ENCODE measurements around the gene RTBDN.

Gene RTBDN

GRCh38 chr19:12834566-12834943 is at the start of gene RTBDN:
Gene RTBDN (minus strand): TSS chr19:12834579. CDS start chr19:12829979, 4,600 bp downstream.
- DNase-seq, result no peak

DNA sequence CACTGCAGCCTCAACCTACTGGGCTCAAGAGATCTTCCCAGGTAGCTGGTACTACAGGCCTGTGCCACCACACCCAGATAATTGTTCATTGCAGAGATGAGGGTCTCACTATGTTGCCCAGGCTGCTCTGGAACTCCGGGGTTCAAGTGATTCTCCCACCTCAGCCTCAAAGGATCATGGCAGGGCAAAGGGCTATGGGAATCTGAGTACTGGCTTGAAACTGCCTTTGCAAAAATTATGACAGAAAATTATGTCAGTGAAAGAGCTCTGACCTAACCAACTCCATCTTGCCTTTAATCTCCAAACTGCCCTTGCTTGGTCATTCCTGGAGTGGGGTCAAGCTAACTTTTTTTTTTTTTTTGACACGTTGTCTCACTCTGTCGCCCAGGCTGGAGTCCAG is 48.2 kb upstream of the RTBDN start:
- no peak for DNase-seq

- DNase-seq, result peak; percentile 99
Measured at GRCh38 chr19:12881172-12881808, 46.9 kb upstream of the RTBDN start, which contains the start of gene DNASE2. Gene DNASE2 (minus strand): TSS chr19:12881449. CDS start chr19:12881375, 74 bp downstream.

DNA sequence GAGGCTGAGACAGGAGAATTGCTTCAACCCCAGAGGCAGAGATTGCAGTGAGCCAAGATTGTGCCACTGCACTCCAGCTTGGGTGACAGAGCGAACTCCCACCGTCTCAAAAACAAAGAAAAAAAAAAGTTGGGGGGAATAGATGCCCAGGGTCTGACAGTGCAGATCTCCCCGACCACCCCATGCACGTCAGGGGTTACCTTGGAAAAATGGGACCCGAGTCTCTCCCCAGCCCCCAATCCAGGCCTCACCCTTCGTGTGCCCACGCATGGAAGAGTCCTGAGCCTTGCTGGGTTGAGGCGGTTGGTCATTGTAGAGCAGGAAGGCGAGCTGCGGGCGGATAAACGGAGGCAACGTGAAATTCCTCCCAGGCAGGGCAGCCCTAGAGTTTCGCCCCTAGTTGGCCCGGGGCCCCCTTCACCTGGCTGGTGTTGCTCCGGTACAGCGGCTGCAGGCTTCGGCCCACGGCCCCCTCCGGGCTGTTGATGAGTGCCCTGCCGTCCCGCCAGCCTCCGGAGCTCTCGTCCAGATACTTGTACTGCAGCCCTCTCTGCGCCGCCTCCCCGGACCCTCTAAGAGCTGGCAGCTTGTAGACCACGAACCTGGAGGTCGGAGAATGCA is 46.3 kb upstream of the RTBDN start:
- DNase-seq, result peak; percentile 34

DNA sequence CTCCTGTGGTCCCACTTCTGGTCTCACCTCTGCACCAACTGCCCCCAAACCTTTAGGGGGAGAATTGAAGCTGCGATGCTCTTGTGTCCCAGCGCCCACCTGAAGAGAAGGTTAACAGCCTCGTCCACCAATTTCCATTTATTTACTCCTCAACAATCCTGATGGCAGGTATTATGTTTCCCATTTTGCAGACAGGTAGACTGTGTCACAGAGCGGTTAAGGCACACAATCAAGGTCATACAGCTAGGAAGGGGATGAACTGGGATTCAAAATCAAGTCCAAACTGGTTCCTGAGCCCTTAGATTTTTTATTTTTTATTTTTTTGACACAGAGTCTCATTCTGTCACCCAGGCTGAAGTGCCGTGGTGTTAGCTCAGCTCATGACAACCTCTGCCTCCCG is 40.7 kb upstream of the RTBDN start:
- no peak for DNase-seq

DNA sequence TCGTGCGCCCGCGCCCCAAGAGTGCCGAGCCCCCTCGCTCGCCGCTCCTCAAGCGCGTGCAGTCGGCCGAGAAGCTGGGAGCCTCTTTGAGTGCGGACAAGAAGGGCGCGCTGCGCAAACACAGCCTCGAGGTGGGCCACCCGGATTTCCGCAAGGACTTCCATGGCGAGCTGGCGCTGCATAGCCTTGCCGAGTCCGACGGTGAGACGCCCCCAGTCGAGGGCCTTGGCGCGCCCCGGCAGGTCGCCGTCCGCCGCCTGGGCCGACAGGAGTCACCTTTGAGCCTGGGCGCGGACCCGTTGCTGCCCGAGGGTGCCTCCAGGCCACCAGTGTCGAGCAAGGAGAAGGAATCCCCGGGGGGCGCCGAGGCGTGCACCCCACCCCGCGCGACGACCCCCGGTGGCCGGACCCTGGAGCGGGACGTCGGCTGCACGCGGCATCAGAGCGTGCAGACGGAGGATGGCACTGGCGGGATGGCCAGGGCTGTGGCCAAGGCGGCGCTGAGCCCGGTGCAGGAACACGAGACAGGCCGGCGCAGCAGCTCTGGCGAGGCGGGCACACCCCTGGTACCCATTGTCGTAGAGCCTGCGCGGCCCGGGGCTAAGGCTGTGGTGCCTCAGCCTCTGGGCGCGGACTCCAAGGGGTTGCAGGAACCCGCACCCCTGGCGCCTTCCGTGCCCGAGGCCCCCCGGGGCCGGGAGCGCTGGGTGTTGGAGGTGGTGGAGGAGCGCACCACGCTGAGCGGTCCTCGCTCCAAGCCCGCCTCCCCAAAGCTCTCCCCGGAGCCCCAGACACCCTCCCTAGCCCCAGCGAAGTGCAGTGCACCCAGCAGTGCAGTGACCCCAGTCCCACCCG is 39.7 kb upstream of the RTBDN start:
- no peak for DNase-seq

GRCh38 chr19:12872941-12873890 is 38.8 kb upstream of the RTBDN start:
- DNase-seq, result peak; percentile 53

- peak; percentile 30 for DNase-seq
Measured at GRCh38 chr19:12872255-12872654, 37.9 kb upstream of the RTBDN start.

- no peak for DNase-seq
Measured at GRCh38 chr19:12871681-12872080, 37.3 kb upstream of the RTBDN start.

DNA sequence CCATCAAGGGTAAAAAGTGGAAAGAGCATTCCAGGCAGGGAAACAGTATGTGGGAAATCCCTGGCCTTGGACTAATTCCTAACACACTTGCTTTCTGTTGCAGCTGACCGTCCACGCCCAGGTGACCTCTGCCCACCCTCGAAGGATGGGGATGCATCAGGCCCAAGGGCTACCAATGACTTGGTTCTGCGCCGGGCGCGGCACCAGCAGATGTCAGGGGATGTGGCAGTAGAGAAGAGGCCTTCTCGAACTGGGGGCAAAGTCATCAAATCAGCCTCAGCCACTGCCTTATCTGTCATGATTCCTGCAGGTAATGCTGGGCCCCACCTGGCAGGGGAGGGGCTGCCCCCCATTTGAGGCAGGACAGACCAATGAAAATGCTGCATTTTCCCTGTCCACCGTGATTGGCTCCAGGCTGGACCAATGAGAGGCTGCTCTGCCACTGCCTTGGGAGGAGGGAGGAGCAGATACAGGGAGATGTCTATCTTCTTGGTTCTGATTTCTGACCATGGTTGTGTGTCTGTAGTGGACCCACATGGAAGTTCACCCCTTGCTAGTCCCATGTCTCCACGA is 34.2 kb upstream of the RTBDN start:
- peak; percentile 29 for DNase-seq

DNA sequence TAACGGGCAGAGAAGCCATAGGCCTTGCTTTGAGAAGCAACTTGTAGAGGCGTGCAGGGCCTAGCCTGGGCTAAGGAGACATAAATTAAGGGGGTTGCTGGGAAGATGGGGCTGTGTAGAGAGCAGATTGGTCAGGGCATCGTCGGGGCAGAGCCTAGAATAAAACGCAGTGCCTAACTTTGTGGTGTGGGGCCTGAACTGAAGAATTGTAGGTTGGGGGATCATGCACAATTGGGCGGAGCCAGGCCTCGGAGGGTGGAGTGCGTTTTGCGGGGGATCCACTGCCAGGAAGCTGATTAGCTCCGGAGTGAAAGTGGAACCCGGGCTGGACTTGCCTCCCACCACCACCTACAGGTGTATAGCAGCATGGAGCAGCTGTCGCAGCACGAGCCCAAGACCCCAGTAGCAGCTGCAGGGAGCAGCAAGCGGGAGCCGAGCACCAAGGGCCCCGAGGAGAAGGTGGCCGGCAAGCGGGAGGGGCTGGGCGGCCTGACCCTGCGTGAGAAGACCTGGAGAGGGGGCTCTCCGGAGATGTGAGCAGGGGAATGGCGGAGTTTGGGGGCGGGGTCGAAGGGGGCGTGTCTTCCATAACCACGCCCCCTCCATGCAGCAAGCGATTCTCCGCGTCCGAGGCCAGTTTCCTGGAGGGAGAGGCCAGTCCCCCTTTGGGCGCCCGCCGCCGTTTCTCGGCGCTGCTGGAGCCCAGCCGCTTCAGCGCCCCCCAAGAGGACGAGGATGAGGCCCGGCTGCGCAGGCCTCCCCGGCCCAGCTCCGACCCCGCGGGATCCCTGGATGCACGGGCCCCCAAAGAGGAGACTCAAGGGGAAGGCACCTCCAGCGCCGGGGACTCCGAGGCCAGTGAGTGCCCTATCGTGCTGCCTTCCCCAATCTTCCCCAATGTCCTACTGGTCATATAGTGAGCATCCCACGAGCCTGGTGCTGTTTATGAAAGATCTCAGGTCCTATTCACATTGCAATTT is 33.0 kb upstream of the RTBDN start:
- DNase-seq, result peak; percentile 40

DNA sequence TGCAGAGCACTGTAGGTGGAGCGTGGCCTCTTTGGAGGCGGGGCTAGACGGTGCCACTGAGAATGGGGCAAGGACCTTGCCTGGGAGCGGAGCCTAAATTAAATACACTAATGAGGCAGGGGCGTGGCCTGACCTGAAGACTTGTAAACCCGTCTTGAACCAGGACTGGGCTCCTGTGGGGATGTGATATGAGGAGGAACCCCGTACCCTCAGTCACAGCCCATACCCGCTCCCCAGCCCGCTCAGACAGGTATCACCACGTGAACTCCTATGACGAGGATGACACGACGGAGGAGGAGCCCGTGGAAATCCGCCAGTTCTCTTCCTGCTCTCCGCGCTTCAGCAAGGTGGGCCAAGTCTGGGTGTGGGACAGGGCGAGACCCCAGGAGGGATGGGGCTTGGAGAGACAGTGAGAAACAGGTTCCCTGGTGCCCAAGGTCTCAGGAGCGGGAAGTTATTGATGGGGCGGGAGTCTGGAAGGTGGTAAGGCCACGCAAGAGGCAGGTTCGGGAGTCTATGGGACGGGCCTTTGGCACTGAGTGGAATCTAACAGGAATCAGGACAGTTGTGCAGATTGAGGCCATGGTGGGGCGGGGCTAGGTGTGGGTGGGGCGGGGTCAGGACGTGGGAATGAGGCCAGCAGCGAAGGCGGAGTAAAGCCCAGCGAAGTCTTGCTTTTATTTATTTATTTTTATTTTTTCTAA is 32.2 kb upstream of the RTBDN start:
- DNase-seq, result no peak

DNA sequence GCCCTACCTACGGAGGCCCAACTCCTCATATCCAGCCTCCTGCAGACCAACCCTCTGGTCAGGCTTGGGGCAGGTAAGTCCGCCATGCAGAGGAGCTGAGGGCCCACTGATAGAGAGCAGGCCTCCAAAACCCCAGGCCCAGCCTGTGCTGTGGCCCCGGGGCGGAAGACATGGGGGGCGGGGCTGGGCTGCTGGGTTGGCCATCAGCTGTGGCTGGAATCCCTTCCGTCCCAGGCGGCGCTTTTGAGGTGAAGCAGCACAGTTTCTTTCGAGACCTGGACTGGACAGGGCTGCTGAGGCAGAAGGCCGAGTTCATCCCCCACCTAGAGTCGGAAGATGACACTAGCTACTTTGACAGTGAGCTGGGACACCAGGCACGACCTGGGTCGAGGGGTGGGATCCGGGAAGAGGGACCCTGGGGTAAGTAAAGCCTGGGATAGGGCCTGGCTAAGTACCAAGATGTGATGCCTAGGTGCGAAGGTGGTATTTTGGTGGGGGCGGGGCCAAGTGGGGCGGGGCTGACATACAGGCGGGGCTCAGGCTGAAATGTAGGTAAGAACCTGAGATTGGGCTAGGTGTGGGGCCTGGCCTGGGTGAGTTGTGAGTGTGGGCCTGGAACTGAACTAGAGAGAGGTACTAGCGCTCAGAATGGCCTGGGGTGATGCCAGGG is 31.5 kb upstream of the RTBDN start:
- no peak for DNase-seq

GRCh38 chr19:12864721-12865715 is 30.6 kb upstream of the RTBDN start:
- no peak for DNase-seq

GRCh38 chr19:12864143-12864542 is 29.8 kb upstream of the RTBDN start:
- DNase-seq, result no peak

- DNase-seq, result no peak
Measured at GRCh38 chr19:12859546-12859945, 25.2 kb upstream of the RTBDN start.

- DNase-seq, result no peak
Measured at GRCh38 chr19:12858041-12858928, 23.9 kb upstream of the RTBDN start.
